Measurements from ENCODE around the gene ARID3A. TPM values are rescaled to one million over a fixed set of nuclear protein-coding genes. Genes with fewer than 3 reads are reported as not detected.

ARID3A gene
- total RNA-seq, 1 donor from 2014 or later: 9.7 TPM

GRCh38 chr19:963486-963951 lies 37.7 kb downstream of the ARID3A start:
- no peak for DNase-seq

- no peak for DNase-seq
Observed at GRCh38 chr19:964116-964520, 38.3 kb downstream of the ARID3A start.

GRCh38 chr19:964761-965694 lies 39.2 kb downstream of the ARID3A start:
- DNase-seq: peak; percentile 43

- no peak for DNase-seq
Observed at GRCh38 chr19:966485-967088, 40.8 kb downstream of the ARID3A start.

DNA sequence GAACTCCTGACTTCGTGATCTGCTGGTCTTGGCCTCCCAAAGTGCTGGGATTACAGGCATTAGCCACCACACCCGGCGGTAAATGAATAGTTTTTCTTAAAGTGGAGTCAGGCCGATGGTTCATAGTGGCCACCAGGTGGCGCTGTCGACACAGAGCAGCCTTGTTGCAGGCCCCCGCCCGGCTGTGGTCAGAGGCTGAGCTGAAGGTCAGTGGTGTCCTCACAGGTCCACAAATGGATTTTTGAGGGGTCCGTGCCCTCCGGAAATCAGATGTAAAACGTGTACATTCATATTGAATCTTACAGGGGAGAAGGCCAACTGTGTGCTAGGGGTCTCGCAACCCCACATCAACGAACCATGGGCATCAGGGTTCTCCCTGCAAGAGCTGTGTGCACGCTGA lies 44.9 kb downstream of the ARID3A start:
- peak; percentile 21 for DNase-seq

DNA sequence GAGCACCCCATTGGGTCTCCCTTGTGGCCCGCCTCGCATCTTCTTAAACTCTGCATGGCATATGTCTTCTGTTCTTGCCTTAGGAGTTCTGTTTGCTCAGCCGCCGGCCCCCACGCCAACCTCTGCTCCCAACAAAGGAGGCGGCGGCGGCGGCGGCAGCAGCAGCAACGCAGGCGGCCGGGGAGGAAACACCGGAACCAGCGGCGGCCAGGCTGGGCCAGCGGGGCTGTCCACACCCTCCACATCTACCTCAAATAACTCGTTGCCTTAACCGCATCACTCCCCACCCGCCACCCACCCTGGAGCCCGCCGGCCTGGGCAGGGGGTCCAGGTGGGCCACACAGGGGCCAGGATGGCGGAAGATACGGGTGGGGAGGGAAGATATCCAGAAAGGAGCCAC lies 46.0 kb downstream of the ARID3A start:
- DNase-seq: no peak

DNA sequence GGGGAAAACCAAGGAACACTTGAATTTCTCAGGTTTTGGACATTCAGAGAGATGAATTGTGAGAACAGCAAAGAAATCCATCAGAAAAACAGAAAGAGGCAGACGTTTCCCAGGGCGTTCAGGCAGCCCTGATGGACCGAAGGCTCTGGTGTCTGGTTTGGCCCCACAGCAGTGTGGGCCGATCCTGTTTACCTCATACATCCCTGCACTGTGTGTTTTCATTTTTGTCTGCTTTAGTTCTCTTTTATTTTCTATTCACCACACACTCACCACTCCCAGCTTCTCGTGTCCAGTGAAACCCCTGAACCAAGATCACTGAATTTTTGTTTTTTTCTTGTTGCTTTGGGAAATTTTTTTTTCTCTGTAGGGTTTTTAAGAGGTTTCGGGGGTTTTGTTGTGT lies 46.4 kb downstream of the ARID3A start:
- DNase-seq: no peak

DNA sequence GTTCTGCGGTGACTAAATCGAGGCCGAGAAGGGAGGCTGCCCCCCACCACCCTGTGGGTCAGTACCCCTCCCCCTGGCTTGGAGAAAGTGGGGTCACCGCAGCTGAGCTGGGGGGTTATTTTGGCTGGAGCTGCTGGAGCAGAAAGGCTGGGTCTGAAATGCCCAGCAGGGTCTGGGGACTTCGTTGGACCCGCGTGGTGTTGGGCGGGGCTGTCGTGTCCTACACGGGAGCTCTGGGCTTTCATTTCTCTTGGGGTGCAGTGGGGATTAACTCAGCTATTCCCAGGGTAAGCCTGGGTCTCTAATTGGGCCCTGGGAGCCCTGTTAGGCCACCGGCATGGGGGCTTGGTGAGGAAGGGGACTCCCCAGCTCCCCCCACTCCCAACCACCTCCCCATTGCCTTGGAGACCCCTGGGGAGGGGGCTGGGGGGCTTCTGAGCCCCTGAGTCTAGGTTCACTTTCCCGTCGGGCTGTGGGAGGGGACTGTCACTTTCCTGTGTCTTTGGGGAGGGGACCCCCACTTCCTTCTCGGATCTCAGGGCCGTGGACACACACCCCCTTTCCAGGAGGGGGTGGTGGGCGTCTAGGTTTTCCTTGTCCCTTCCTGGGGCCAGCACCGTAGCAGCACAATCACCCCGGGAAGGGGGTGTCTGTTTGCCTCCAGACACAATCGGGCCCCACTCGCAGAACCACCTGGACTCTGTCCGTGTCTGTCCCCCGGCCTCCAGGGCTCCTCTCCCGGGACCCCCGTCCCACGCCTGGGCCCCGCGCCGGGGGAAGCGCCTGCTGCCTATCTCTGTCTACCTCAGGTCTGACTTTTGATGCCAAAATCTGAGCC lies 48.1 kb downstream of the ARID3A start:
- no peak for DNase-seq

- no peak for DNase-seq
Observed at GRCh38 chr19:974564-975257, 48.9 kb downstream of the ARID3A start.

GRCh38 chr19:976476-976875 lies 50.6 kb downstream of the ARID3A start:
- no peak for DNase-seq

DNA sequence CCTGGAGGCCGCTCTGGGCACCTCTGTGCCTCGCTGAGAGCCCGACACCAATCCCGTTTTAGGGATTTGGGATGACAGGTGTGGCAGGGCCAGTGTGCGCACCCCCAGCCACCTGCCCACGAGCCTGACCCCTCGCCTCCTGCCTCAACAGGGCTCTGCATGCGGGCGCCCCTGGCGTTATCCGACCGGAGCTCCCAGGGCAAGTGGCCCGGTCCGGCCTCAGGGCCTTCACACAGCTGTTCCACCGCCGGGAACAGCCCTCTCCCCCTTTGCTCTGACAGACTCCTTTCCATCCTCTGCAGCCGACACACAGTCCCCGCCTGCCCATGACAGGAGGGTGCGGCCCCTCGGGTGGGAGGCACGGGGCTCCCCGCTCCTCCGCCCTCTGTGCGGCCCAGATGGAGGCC lies 51.2 kb downstream of the ARID3A start:
- DNase-seq: no peak

GRCh38 chr19:979318-979741 lies 53.5 kb downstream of the ARID3A start:
- no peak for DNase-seq

- DNase-seq: no peak
Observed at GRCh38 chr19:980133-980998, 54.5 kb downstream of the ARID3A start.

DNA sequence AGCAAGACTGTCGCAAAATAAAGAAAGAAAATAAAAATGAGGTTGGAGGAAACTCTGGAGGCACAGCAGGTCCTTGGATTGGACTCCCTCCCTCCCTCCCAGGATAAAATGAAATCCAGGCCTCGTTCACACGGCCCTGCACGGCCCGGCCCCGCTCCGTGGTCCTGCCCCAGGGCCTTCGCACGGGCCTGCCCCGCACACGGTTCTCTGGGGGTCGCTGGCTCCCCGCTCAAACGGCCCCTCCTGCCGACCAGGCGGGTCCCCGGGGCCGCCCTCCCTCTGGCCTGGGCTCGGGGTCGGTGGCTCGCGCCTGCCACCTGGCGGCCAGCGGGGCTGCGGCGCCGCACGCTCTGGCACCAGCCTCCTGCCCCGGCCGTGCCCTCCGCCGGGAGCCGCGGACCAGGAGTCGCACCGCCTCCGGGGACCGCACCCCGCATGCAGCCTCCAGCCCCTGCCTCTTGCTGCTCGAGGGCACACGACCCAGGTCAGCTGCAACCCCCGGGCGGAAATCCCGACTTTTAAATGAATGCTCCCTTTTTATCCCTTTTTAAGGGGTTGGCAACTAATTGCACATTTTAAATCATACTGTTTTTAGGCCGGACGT lies 56.8 kb downstream of the ARID3A start:
- DNase-seq: peak; percentile 75

DNA sequence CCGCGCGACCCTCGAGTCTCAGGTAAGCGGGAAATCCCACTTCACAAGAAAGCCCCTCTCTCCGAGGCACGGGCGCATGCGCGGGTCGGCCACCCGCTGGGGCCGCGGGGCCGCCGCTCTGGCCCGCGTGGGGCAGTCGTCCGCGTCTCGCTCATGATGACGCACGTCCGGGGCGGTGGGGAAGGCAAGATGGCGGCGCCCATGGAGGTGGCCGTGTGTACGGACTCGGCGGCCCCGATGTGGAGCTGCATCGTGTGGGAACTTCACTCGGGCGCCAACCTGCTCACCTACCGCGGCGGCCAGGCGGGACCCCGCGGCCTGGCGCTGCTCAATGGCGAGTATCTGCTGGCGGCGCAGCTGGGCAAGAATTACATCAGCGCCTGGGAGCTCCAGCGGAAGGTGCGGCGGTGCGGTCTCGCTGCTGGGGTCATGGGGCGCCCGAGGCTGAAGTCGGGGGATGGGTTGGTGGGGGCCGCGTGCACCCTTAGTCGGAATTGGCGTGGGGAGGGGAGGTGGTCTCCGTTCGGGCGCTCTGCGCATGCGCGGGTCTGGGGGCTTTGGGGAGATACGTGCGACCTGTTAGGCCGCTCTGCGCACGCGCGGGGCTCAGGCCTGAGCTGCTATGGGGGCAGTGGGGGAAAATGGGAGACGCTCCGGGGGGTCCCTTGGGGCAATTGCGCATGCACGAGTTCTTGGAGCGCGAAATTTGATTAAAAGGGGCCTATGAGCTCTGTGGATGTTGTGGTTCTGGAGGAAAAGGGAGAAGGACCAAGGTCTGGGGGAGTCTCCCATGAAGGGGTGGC lies 58.5 kb downstream of the ARID3A start, which contains the start of gene WDR18:
Gene WDR18 (plus strand): TSS at position 181 of the 803 bp plus-strand sequence. CDS start 9 bp downstream, at position 190.
- peak; percentile 93 for DNase-seq

DNA sequence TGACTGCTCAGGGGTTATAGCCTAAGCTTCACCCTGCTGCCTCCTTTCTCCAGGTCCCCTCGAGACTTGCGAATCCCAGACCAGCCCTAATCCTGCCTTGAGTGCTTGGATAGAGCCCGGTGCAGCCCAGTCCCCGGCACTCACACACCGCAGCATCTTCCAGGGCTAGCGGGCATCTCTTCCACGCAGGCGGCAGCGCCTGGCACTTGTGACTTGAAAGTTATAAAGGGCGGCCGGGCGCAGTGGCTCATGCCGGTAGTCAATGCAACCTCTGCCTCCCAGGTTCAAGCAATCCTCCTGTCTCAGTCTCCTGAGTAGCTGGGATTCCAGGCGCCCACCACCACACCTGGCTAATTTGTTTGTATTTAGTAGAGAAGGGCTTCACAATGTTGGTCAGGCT lies 60.2 kb downstream of the ARID3A start:
- no peak for DNase-seq

DNA sequence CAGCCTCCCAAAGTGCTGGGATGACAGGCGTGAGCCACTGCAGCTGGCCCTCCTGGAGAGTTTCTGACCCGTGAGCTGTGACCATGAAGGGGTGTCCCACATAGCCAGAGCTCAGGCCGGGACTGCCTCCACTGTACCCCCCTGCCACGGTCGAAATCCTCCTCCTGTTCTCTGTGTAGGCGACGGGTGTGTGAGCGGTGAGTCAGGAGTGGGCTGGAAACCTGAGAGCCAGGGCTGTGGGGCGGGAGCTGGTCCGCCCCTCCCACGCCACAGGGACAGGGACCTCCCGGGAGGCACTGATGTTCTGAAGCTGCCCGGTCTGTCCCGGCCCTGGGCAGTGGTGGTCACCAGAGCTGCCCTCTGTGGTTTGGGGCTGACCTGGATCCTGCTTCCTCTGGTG lies 62.2 kb downstream of the ARID3A start:
- no peak for DNase-seq

GRCh38 chr19:988510-988909 lies 62.7 kb downstream of the ARID3A start:
- no peak for DNase-seq

- DNase-seq: no peak
Observed at GRCh38 chr19:989381-990081, 63.7 kb downstream of the ARID3A start.
